Coronary artery (tissue), 2 donors: ENCODE measurements around the gene DMGDH.

Experiments
- DNase-seq: peaks from one replicate; pipeline ENCODE4 v3.0.0-alpha.2; 2017; ENCODE audit warnings: low spot score
- H3K27ac ChIP-seq, 2 donors: fragments of 200-600 bp; sonication (generic); one replicate each; pipeline ENCODE4 v1.5.1; 2016 to 2019
- H3K4me3 ChIP-seq: fragments of 200-600 bp; sonication (generic); 2 replicates; pipeline ENCODE4 v1.5.1; 2016; ENCODE audit warnings: mild to moderate bottlenecking, moderate library complexity
- CTCF ChIP-seq: fragments of 200-600 bp; sonication (generic); IDR thresholded peaks from one replicate; pipeline ENCODE4 v1.5.1; 2019; ENCODE audit warnings: antibody characterized with exemption

DMGDH gene

DNA sequence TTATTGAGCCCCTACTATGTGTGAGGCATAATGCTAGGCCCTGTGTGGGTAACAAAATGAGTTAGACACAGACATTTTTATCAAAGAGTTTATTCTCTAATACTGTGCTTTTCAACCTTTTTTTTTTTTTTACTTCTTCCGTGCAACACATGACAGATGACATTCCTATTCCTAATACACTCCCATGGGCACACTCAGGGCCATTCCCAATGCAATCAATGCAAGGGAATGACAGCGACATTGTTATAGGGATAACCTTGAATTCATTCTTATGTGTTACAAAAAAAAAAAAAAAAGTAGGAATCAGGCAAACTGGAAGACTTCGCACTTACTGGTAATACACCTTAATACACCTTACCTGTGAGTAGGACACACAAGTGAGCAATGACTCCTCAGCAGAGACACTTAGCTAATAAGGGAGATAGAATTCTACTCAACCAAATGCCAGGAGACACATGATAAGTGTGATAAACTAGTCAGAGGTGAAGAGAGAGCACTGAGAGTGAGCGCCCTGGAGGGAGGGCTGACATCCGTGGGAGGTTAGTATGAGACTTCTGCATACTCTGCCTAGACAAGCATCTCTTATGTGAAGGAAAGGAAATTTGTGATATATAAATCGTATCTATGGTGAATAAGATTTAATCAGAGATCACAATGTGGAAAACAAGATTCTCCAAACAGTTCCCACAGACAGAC lies 63.4 kb downstream of the DMGDH start:
- no peak for TF ChIP-seq CTCF
- no peak for DNase-seq
- Histone ChIP-seq H3K4me3 (no peak overlapping the region), H3K27ac (no peak overlapping the region)

DNA sequence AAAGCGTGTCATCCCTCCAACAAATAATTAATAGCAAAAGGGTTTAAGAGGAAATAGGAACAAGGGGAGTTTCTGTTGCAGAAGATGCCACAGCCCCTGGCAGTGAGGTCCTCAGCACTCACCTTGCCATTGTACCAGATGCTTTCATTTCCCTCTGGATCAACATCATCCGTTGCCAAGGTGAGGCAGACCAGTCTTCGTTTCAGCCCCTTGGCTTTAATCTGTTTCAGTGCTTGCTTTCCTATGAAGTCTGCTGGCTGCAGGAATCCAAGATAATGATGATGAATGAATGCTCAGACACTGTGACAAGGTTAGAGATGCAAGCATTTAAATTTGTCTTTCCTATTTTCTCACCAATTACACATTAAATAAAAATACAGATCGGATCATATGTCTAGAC lies 64.3 kb downstream of the DMGDH start:
- Histone ChIP-seq H3K27ac (no peak overlapping the region), H3K4me3 (no peak overlapping the region)
- DNase-seq = no peak
- no peak for TF ChIP-seq CTCF

DNA sequence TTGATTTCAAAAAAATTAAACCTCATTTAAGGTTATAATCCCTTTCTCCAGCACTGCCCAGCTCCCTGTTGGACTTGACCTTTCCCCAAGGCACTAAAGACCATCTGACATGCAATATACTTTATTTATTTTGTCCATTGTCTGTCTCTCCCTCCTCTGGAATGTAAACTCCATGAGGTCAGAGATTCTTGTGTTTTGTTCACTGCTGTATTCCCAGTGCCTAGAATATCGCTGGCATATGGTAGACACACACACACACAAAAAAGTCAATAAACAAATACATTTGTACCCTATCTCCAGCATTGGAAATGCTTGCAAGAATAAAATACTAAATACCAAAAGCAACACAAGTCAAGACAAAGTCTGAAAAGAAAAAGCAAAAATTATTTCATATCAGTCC lies 67.1 kb downstream of the DMGDH start:
- Histone ChIP-seq H3K4me3 (no peak overlapping the region), H3K27ac (no peak overlapping the region)
- DNase-seq = no peak
- TF ChIP-seq CTCF = no peak

GRCh38 chr5:79001471-79001870 lies 68.0 kb downstream of the DMGDH start:
- TF ChIP-seq CTCF = no peak
- no peak overlapping the region for H3K27ac ChIP-seq
- H3K4me3 ChIP-seq = no peak overlapping the region
- no peak for DNase-seq

DNA sequence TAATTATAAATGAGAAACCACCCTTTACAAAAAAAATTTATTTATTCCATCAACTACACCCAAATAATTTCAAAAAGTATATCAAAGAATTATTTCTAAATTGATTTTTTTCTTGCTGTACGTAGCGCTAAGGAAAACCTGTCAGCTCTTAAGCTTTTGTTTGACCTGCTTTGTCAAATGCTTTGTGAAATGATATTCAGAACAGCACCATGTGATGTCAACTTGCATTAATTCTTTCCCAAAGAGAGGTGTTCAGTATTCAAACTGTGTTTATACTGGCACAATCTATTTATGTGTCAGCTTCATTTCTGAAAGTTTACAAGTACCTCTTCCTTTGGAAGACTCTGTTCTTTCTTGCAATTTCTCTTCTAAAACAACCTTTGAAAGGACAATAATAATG lies 72.4 kb downstream of the DMGDH start:
- TF ChIP-seq CTCF = no peak
- no peak overlapping the region for H3K27ac ChIP-seq
- DNase-seq = no peak
- H3K4me3 ChIP-seq = no peak overlapping the region

DNA sequence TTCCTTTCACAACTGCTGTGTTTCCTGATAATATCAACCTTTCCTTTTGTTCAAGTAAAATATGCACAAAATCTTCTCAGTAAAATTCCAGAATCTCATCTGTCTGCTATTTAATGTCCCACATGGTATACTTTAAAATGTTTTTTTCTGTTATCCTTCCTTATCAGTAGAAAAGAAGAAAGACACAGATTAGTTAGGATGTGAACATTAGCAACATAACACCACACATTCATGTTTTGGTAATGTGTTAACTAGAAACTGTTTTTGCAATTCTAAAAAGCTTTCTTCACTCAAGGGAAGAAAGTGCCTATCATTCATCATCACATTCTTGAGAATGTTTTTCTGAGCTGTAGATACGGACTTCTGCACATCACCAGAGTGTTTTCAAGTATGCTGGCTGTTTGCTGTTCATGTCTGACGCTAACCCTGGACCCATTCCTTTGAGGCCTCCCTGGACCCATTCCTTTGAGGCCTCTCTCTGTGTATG lies 73.9 kb downstream of the DMGDH start:
- Histone ChIP-seq H3K4me3 (no peak overlapping the region), H3K27ac (no peak overlapping the region)
- TF ChIP-seq CTCF = no peak
- no peak for DNase-seq

DNA sequence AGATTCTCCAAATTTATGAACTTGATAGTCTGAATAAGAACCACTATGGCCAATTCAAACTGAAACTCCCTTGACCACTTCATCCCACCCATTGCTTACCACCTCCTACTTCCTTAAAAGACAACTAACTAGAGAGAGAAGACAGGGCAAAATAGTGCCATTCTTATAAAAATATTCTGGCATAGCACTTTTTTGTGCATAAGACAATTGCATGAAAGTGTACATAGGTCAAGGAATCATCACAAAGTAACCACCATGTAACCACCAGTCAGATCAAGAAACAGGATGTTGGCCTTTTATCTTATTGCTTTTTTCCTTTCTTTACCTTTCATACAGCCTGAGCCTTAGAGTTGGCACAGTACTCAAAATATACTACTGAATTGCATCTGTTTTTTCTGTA lies 76.3 kb downstream of the DMGDH start:
- TF ChIP-seq CTCF = no peak
- no peak overlapping the region for H3K27ac ChIP-seq
- no peak for DNase-seq
- no peak overlapping the region for H3K4me3 ChIP-seq
